GM21360 (cell line): ENCODE data around the gene CCL4L2.
"Not testable (repeated sequence)": the region's sequence is repeated elsewhere in the genome, so short reads cannot be mapped to it uniquely, and the experiment has no call there.

Source experiments
- ATAC-seq: cut with Tn5 transposase; IDR thresholded peaks from one replicate; pipeline ENCODE4 v1.9.1; 2021; ENCODE audit warnings: mild to moderate bottlenecking, moderate library complexity; ENCODE audit not compliant: unreplicated experiment

The CCL4L2 gene

GRCh38 chr17:36194832-36195433 is 15.9 kb upstream of the CCL4L2 start:
- not testable (repeated sequence) for ATAC-seq

DNA sequence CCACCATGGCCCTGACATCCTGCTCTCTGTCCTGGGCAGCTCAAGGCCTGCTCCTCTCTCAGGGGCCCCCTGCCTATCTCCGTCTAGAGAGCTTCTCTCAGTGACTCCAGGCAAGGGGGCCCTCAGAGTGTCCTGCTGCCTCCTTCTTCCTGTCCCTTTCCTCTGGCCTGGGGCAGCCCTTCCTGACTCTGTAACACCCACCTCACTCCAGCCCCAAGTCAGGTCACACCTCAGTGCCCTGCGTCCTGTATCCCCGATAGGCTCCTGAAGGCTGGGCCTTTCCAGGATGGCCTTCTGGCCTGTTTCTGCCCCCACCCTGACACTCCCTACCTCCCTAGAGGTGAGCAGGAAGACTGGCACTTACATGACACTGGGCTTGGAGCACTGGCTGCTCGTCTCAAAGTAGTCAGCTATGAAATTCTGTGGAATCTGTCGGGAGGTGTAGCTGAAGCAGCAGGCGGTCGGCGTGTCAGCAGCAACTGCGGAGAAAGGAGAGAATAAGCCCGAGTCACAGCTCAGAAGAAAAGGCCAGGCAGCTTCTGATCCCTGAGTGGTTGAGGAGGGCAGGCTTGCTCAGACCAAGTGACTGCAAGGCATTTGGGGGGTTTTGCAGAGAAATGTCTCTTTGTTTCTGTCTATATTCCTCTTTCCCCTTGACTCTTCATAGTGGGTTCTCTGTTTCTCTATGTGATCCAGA is 15.3 kb upstream of the CCL4L2 start:
- no peak for ATAC-seq

- ATAC-seq, result no peak
Observed at GRCh38 chr17:36196131-36196486, 14.8 kb upstream of the CCL4L2 start.

- ATAC-seq, result no peak
Observed at GRCh38 chr17:36197387-36197703, 13.5 kb upstream of the CCL4L2 start.

DNA sequence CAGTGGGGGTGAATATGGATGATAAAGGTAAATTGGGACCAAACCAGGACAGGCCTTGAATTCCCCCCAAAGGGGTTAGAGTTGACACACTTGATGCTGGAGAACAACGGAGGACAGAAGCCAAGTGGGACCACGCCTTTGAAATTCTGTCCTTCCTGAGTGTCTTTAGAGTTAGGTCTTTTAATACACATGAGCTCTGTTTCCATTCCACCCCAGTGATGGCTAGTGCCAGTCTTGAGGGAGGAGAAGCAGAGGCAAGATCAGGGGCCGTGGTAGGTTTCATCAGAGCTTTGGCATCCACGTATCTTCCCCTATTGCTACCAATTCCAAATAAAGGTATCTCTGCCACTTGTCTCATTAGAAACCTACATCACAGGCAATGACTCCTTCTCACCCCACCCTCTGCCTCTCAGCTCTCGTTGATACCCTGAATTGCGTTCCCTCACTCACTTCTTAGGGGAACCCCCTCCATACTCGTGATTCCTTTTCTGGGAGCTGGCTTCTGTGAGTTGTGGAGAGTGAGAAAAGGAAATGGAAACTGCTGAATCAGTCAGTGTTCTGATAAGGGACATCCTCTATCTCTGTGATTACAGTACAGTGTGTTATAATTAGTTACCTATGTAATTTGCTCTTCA is 11.9 kb upstream of the CCL4L2 start:
- ATAC-seq, result no peak

- ATAC-seq, result not testable (repeated sequence)
Observed at GRCh38 chr17:36201102-36201501, 9.8 kb upstream of the CCL4L2 start.

GRCh38 chr17:36201506-36201905 is 9.4 kb upstream of the CCL4L2 start:
- ATAC-seq, result not testable (repeated sequence)

DNA sequence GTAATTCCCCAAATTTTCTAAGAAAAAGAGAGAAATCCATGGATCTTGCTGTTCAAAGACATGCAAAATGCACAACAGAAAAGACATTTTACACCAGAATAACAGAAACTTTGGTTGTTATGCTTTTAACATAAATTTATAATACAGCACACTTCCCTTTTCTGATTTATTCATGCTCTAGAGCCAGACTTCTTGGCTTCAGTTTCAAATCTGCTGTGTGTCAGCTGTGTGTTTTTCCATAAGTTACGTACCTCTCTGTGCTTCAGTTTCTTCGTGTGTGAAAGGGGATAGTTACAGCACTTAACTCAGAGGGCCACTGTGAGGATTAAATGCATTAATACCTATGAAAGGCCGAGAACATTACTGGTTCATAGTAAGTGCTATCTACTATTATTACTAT is 7.5 kb upstream of the CCL4L2 start:
- ATAC-seq, result no peak

DNA sequence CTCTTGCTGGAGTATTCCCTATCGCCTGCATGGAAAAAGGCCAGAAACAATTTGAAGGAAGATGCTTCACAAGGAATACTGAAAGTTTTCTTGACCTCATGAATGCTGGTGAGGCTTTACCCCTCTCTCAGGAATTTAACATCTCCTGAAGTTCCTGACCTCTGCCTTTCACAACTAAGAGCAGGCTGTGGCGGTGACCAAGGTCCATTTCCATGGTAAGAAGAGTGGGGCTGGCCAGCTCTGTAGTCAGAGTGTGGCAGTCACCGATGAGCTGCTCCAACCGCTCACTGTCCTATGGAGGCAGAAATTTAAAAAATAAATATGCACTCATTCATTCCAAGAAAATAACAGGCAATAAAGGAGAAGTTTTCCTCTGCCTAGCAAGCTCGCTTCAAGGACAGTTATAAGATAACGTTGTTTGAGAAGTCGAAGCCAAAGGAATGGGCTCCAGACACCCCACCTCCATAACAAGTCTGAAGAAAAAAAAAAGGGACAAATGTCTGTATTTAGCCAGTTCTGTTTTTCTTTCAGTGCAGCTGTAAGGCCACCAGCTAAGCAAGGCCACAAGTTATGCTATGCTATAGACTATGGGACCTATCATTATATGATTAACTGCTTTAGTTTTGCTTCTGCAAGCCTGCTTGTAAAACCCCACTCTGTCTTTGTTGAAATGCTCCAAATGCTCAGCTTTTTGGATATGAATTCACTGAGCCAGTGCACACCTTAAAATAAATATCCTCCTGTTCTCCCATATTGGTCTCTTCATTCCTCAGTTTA is 6.0 kb upstream of the CCL4L2 start:
- no peak for ATAC-seq

DNA sequence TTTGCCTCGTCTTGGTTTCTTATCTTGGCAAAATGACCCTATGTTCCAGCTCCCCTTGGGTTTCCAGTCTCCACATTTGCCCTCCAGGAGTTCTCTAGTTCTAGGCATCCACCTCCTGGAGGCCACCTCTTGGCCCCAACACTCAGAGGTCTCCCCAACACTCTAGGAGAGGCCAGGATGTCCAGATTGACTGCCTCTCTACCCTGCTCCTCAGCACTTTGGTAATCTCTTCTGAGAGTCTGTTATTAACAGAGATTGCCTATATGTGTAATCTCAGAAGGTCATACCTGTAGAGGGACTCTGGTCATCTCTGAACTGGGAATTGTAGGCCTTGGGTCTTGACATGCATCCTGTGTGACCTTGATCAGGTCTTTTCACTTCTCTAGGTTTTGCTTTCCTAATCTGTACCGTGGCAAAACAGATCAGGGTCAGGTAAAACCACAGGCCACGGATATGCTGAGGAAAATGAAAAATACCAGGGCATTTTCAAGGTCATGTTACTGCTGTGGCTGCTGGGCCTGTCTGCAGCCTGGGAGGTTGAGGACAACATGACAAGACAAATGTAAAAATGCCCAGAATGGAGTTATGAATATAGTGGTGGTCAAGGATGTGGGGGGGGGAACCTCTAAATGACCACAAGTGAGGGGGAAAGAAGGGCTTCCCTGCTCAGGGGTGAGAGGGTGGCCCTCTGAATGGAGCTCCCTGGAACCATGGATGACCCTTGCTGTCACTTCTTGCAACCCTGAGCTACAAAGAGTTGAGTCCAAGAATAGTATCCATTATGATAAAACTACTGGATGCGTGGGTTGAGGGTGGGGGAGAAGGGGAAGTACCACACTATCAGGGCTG is 5.0 kb upstream of the CCL4L2 start:
- ATAC-seq, result no peak

DNA sequence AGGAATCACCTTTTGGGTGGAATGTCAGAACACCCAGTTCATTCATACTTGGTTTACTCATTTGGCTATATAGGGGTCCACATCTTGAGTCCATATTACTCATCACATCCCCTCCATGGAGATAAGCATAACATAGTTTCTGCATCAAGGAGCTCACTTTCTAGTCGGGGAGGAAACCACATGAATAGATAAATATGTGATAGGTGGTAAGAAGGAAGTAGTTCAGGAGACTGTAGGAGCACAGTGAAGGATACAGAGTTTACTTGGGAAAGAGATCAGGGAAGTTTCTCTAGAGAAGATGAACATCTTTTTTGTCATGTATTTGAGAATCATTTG is 4.4 kb upstream of the CCL4L2 start:
- ATAC-seq, result not testable (repeated sequence)

GRCh38 chr17:36207383-36207782 is 3.5 kb upstream of the CCL4L2 start:
- not testable (repeated sequence) for ATAC-seq

GRCh38 chr17:36209575-36209974 is 1.3 kb upstream of the CCL4L2 start:
- ATAC-seq, result no peak

DNA sequence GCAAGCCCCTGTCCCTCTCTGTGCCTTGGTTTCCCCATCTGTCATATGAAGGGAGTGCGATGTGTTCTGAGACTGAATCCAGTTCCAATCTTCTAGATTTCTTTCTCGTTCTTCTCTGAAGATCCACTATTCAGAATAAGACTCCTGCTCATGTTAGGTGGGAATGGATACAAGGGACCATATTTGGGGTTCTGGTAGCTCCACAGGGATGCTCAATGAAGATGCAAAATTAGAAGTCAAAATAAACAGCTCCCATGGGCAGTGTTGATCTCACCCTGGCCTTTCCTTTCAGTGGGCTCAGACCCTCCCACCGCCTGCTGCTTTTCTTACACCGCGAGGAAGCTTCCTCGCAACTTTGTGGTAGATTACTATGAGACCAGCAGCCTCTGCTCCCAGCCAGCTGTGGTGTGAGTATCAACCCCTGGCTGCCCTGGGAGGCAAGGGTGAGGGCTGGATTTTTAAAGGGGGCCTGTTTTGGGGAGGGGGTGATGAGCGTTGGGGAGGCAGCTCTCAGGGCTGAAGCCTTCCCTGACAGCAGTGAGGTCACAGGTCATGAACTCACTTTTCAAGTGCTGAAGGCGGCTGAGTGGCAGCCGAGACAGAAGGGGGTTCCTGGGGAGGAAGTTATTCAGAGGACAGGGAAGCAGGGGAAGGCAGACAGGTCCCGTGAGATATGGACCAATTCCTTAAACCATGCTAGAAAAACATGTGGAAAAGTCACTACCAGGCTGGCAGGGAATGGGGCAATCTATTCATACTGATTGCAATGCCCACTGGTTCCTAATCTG is 815 bp downstream of the CCL4L2 start:
- not testable (repeated sequence) for ATAC-seq

DNA sequence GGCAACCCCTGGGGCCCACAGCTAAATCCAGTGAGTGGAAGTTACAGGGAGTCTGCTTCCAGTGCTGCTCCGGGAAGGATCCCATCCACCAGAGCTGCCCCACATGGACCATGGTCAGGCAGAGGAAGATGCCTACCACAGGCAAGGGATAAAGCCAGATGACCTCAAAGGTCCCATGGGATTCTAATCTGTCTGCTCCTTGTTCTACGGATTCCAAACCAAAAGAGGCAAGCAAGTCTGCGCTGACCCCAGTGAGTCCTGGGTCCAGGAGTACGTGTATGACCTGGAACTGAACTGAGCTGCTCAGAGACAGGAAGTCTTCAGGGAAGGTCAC is 1.4 kb downstream of the CCL4L2 start:
- no peak for ATAC-seq

GRCh38 chr17:36212966-36213365 is 2.1 kb downstream of the CCL4L2 start:
- ATAC-seq, result no peak

GRCh38 chr17:36213695-36214094 is 2.8 kb downstream of the CCL4L2 start:
- no peak for ATAC-seq

- no peak for ATAC-seq
Observed at GRCh38 chr17:36214918-36215317, 4.1 kb downstream of the CCL4L2 start.

DNA sequence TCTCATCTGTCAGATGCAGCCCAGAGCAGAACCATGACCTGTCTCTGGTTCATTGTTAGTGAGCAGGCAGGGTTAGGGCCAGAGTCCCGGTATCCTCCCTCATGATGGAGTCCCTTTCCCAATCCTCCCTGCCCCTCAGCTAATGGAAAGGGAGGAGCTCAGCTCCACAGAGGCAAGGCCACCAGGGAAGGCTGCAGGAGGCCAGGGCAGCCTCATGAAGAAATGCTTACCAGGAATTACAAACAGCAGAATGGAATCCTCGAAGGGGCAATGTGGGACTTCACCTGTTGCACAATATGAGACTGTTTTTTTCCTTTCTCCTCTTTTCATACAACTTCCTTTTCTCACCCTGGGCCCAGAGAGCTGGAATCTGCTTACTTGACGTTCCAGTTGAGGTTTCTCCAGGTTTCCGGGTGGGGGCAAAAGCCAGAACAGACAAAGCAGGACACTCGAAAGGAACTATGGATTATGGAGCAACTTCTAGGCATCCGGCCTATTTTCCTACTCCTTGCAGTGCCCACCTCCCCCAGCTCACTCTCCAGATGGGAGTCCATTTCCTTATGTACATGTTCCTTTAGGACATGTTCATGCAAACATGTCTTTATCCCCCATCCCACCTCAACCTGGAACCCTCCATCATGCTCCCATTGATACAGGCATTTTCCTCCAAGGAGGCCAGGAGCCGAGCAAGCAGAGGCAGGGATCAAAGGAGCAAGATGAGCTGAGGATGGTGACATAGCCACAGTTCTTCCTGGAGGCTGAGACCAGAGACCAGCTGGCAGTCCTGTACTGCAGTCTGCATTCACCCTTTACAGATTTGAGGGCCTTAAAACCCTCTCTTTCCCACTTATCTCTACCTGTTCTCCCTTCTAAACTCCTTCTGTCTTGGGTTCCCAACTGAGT is 4.8 kb downstream of the CCL4L2 start:
- not testable (repeated sequence) for ATAC-seq
